Adrenal gland (tissue), 12 donors: ENCODE measurements around the gene OLAH. TPM values are rescaled to one million over a fixed set of nuclear protein-coding genes. Genes with fewer than 3 reads are reported as not detected.
A peak's percentile ranks its signal among the peaks of the same experiment; 100 is the strongest.

Experiments
- DNase-seq, 7 donors: peaks; one replicate each; pipeline ENCODE4 v3.0.0-alpha.2; 2019 to 2020
- H3K27ac ChIP-seq, 5 donors: fragments of 200-600 bp; sonication (generic) in 4 of 5; 1 replicate in 3 of 5; 2 replicates in 2 of 5; pipeline versions ENCODE4 v1.5.1 to v1.8.0; 2016 to 2020; ENCODE audit warnings: mild to moderate bottlenecking in 1 of 5
- H3K27me3 ChIP-seq: fragments of 200-600 bp; 2 replicates; pipeline ENCODE4 v1.8.0; 2021
- H3K36me3 ChIP-seq, 2 donors: fragments of 200-600 bp; replicated peaks in 1 of 2; 1 replicate in 1 of 2; 2 replicates in 1 of 2; pipeline versions ENCODE4 v1.5.1 to v1.8.0; 2018 to 2022
- H3K4me1 ChIP-seq, 2 donors: fragments of 200-600 bp; replicated peaks in 1 of 2; 1 replicate in 1 of 2; 2 replicates in 1 of 2; pipeline versions ENCODE4 v1.5.1 to v1.8.0; 2018 to 2021
- H3K4me3 ChIP-seq, 4 donors: fragments of 200-600 bp; sonication (generic) in 3 of 4; one replicate each; pipeline ENCODE4 v1.5.1; 2016 to 2018
- H3K9me3 ChIP-seq, 3 donors: fragments of 200-600 bp; sonication (generic) in 1 of 3; replicated peaks in 1 of 3; 1 replicate in 2 of 3; 2 replicates in 1 of 3; pipeline versions ENCODE4 v1.5.1 to v1.8.0; 2016 to 2021
- POLR2A ChIP-seq, 2 donors: fragments of 450-650 bp; IDR thresholded peaks; one replicate each; pipeline ENCODE4 v1.6.1; 2017; ENCODE audit warnings: antibody characterized with exemption in 2 of 2, mild to moderate bottlenecking in 2 of 2, moderate library complexity in 1 of 2
- WGBS, 4 donors: extraction: QIAGEN DNeasy Blood & Tissue Kit in 2 of 4; methylation state at CpG; one replicate each; pipeline versions ENCODE4 v1.1.5 to v1.1.7; 2013 to 2017; 5-methylcytosine and 5-hydroxymethylcytosine counted together
- intact Hi-C, 2 donors: fragments of 100-400 bp; cut with DNase I; formaldehyde crosslinking; loops; one replicate each; pipeline versions ENCODE4 v1.14.1 to v1.15.0; 2022 to 2023
- polyA plus RNA-seq, 3 donors: library from polyadenylated mRNA; stranded (reverse); fragments of 200-250 nt in 2 of 3; fragments of 350-450 nt in 1 of 3; fragmentation: Illumina TruSeq in 1 of 3; extraction: RNeasy Lipid Tissue Mini Kit (QIAGEN cat#74804) in 1 of 3; gene quantifications; one replicate each; pipeline ENCODE4 v1.2.3, GENCODE V29; 2013 to 2014
- total RNA-seq, 9 donors: library from RNA; depleted of rRNA in 4 of 9; stranded (reverse); fragments of >200 nt in 4 of 9; fragments of 120-200 nt in 1 of 9; fragmentation: NEBNext Ultra II Directional in 1 of 9; extraction: Animal tissue kit (Norgen Biotek cat#: 25700) in 1 of 9; gene quantifications; one replicate each; pipeline versions ENCODE4 v1.1.0 to v1.2.4, GENCODE V29; 2013 to 2023
- TF ChIP-seq, protein P1 (sequence below), 6 experiments: fragments of 450-650 bp in 4 of 6; fragments of 200-600 bp in 2 of 6; sonication (generic) in 1 of 6; IDR thresholded peaks; 1 replicate in 5 of 6; 2 replicates in 1 of 6; pipeline versions ENCODE4 v1.5.1 to v1.8.0; 2016 to 2021; ENCODE audit warnings: antibody characterized with exemption in 6 of 6, mild to moderate bottlenecking in 2 of 6, moderate library complexity in 1 of 6
- donor health status: healthy with polysubstance abuse.
- donor health status: Bipolar disorder and iron deficiency.
- donor health status: DM: yes; HTN: yes; CAD: no.
- donor health status: DM: no; HTN: no; CAD: no.
- donor health status: DM: no; HTN: no; CAD: no.
- donor health status: DM: yes; HTN: yes; CAD: no.

OLAH gene
- total and polyA plus RNA-seq, 12 donors, result 0.18 to 2.8 (median 0.68) TPM

GRCh38 chr10:15075421-15075820 lies 31.7 kb downstream of the OLAH start:
- H3K4me3 ChIP-seq, result no peak overlapping the region
- no peaks in the 10 kb centered on the region for H3K36me3 ChIP-seq
- WGBS, 4 donors, result 86 to 94% (median 91%) methylated on average over 3 of the region's 3 CpGs
- no peaks in the 10 kb centered on the region for H3K9me3 ChIP-seq
- intact Hi-C loops, result no loop called here
- no peak overlapping the region for H3K27ac ChIP-seq
- no peak for TF ChIP-seq POLR2A (IDR thresholded peaks at IDR 0.05)
- TF ChIP-seq, protein P1, sequence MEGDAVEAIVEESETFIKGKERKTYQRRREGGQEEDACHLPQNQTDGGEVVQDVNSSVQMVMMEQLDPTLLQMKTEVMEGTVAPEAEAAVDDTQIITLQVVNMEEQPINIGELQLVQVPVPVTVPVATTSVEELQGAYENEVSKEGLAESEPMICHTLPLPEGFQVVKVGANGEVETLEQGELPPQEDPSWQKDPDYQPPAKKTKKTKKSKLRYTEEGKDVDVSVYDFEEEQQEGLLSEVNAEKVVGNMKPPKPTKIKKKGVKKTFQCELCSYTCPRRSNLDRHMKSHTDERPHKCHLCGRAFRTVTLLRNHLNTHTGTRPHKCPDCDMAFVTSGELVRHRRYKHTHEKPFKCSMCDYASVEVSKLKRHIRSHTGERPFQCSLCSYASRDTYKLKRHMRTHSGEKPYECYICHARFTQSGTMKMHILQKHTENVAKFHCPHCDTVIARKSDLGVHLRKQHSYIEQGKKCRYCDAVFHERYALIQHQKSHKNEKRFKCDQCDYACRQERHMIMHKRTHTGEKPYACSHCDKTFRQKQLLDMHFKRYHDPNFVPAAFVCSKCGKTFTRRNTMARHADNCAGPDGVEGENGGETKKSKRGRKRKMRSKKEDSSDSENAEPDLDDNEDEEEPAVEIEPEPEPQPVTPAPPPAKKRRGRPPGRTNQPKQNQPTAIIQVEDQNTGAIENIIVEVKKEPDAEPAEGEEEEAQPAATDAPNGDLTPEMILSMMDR (IDR thresholded peaks at IDR 0.05), result no peak
- no peaks in the 10 kb centered on the region for H3K27me3 ChIP-seq
- H3K4me1 ChIP-seq, result no peaks in the 10 kb centered on the region
- no peak for DNase-seq

- Histone ChIP-seq H3K4me1 (peaks cover 0 to 4% of the 10 kb centered on the region in 2 donors), H3K4me3 (peak overlapping the region in 3 of 4 donors; percentile 18 to 67 (median 18)), H3K27ac (peak overlapping the region in 4 of 5 donors; percentile 53 to 83 (median 66)), H3K27me3 (no peaks in the 10 kb centered on the region), H3K36me3 (no peaks in the 10 kb centered on the region), H3K9me3 (no peaks in the 10 kb centered on the region)
- intact Hi-C loops, result no loop called here
- WGBS, 4 donors, result 66 to 79% (median 69%) methylated on average over 14 to 18 of the region's 18 CpGs
- DNase-seq, result no peak
- TF ChIP-seq, protein P1 (IDR thresholded peaks at IDR 0.05), result no peak
- no peak for TF ChIP-seq POLR2A (IDR thresholded peaks at IDR 0.05)
Observed at GRCh38 chr10:15083674-15084501, 40.1 kb downstream of the OLAH start.

- intact Hi-C loops, result no loop called here
- Histone ChIP-seq H3K36me3 (no peaks in the 10 kb centered on the region), H3K27ac (peak overlapping the region in 4 of 5 donors; percentile 53 to 83 (median 66)), H3K27me3 (no peaks in the 10 kb centered on the region), H3K4me1 (peaks cover 0 to 4% of the 10 kb centered on the region in 2 donors), H3K9me3 (no peaks in the 10 kb centered on the region), H3K4me3 (peak overlapping the region in 3 of 4 donors; percentile 18 to 67 (median 18))
- DNase-seq, result peak; percentile 60 to 91 (median 81)
- TF ChIP-seq, protein P1 (IDR thresholded peaks at IDR 0.05), result no peak
- TF ChIP-seq POLR2A (IDR thresholded peaks at IDR 0.05), result peak in 1 of 2 donors; percentile 44
- WGBS, 4 donors, result 17 to 45% (median 25%) methylated on average over 7 of the region's 7 CpGs
Observed at GRCh38 chr10:15084502-15084922, 40.8 kb downstream of the OLAH start.

GRCh38 chr10:15088428-15089261 lies 44.9 kb downstream of the OLAH start, which contains the start of gene ACBD7:
Gene ACBD7 (minus strand): TSS chr10:15088776. CDS start chr10:15088728, 48 bp downstream.
- Histone ChIP-seq H3K36me3 (no peaks in the 10 kb centered on the region), H3K27ac (no peak within 1 kb of the TSS), H3K4me3 (peak within 1 kb of the TSS in 2 of 4 donors; percentile 37 to 66), H3K4me1 (peaks cover 0 to 4% of the 10 kb centered on the region in 2 donors), H3K27me3 (no peaks in the 10 kb centered on the region), H3K9me3 (no peaks in the 10 kb centered on the region)
- peak; percentile 72 to 86 (median 80) for DNase-seq
- intact Hi-C loops, result no loop called here
- WGBS, 4 donors, result 6 to 18% (median 9%) methylated on average over 21 to 63 of the region's 63 CpGs
- TF ChIP-seq, protein P1 (IDR thresholded peaks at IDR 0.05), result peak; percentile 40 to 71 (median 58)
- TF ChIP-seq POLR2A (IDR thresholded peaks at IDR 0.05), result no peak
